K562 (cell line): ENCODE results near the gene FOXK2. TPM values are rescaled to one million over a fixed set of nuclear protein-coding genes. Genes with fewer than 3 reads are reported as not detected.

Source experiments
- CCAR2 ChIP-seq: fragments of 200-400 bp; formaldehyde crosslinking; IDR thresholded peaks from 2 replicates; pipeline ENCODE4 v1.6.1; 2017; ENCODE audit warnings: mild to moderate bottlenecking, low read depth, low read length
- E2F4 ChIP-seq: sonication (generic); formaldehyde crosslinking; IDR thresholded peaks from 2 replicates; pipeline ENCODE4 v1.8.0; 2022; ENCODE audit warnings: mild to moderate bottlenecking, low read depth, missing genetic modification reagents
- HDAC1 ChIP-seq, 2 experiments: fragments of 450-650 bp; IDR thresholded peaks; 2 replicates each; pipeline ENCODE4 v1.6.1; 2016 to 2017; ENCODE audit warnings: inconsistent platforms in 1 of 2, mild to moderate bottlenecking in 1 of 2, moderate library complexity in 1 of 2
- KDM1A ChIP-seq, 2 experiments: fragments of 450-650 bp; IDR thresholded peaks; 2 replicates each; pipeline ENCODE4 v1.6.1; 2016; ENCODE audit warnings: mild to moderate bottlenecking in 2 of 2
- PML ChIP-seq: IDR thresholded peaks from 2 replicates; pipeline ENCODE4 v1.6.1; 2012; ENCODE audit warnings: low read length, inconsistent platforms
- RBFOX2 ChIP-seq: fragments of 200-400 bp; formaldehyde crosslinking; IDR thresholded peaks from 2 replicates; pipeline ENCODE4 v1.6.1; 2017; ENCODE audit warnings: low read depth, mild to moderate bottlenecking, low read length, moderate library complexity
- SNIP1 ChIP-seq: fragments of 450-650 bp; IDR thresholded peaks from 2 replicates; pipeline ENCODE4 v1.7.1; 2017; ENCODE audit warnings: low read depth, mild to moderate bottlenecking
- ZNF140 ChIP-seq: fragments of 250-450 bp; sonication (Bioruptor Pico); IDR thresholded peaks from 2 replicates; pipeline ENCODE4 v1.8.0; 2021; ENCODE audit warnings: moderate library complexity, mild to moderate bottlenecking, inconsistent platforms
- ZNF384 ChIP-seq: IDR thresholded peaks from 2 replicates; pipeline ENCODE4 v1.6.1; 2012; ENCODE audit warnings: low read depth, low read length, improper control_type of control experiment
- polyA plus RNA-seq, 8 experiments: library from polyadenylated mRNA; depleted of rRNA in 4 of 8; stranded (reverse) in 5 of 8; unstranded in 3 of 8; fragments of >200 nt; fragmentation: Nextera tagmentation in 2 of 8; fragmentation: Illumina TruSeq in 1 of 8; extraction: Ambion mirVana in 2 of 8; extraction: Trizol in 1 of 8; gene quantifications; 2 replicates each; pipeline versions ENCODE4 v1.2.1 to v1.2.3, GENCODE V29; 2011 to 2014; ENCODE audit warnings: inconsistent platforms in 1 of 8, missing spikeins in 1 of 8
- total RNA-seq, 7 experiments: library from RNA; depleted of rRNA in 6 of 7; stranded (reverse); fragments of >200 nt in 6 of 7; fragmentation: Illumina TruSeq in 2 of 7; extraction: Trizol in 2 of 7; gene quantifications; 2 replicates each; pipeline versions ENCODE4 v1.2.1 to v1.2.3, GENCODE V29; 2011 to 2021; ENCODE audit warnings: low replicate concordance in 1 of 7
- TF ChIP-seq, protein P1 (sequence below): fragments of 450-650 bp; formaldehyde crosslinking; conservative IDR thresholded peaks from 2 replicates; pipeline ENCODE4 v1.4.0; 2022; ENCODE audit warnings: mild to moderate bottlenecking, missing genetic modification characterization
- TF ChIP-seq, protein P2 (sequence below): sonication (generic); formaldehyde crosslinking; IDR thresholded peaks from 2 replicates; pipeline ENCODE4 v1.8.1; 2022; ENCODE audit warnings: missing genetic modification reagents
- TF ChIP-seq, protein P3 (sequence below): IDR thresholded peaks from 3 replicates; pipeline ENCODE4 v1.6.1; 2011; ENCODE audit warnings: borderline replicate concordance, mild to moderate bottlenecking, moderate library complexity; ENCODE audit not compliant: insufficient read length; ENCODE audit errors: extremely low read depth
- TF ChIP-seq, protein P4 (sequence below), 3 experiments: fragments of 200-800 bp in 1 of 3; fragments of 250-450 bp in 1 of 3; fragments of 450-650 bp in 1 of 3; sonication (Bioruptor Pico) in 1 of 3; sonication (Bioruptor generic) in 1 of 3; formaldehyde crosslinking in 1 of 3; IDR thresholded peaks; 2 replicates each; pipeline versions ENCODE4 v1.6.1 to v1.8.0; 2016 to 2022; ENCODE audit warnings: mild to moderate bottlenecking in 2 of 3, missing genetic modification characterization in 2 of 3, missing compliant biosample characterization in 1 of 3, moderate library complexity in 1 of 3

The FOXK2 gene
- total and polyA plus RNA-seq, 9 of the 15 experiments (the other 6 are each of a cell fraction or from before 2014, with no cell fraction given) = 3.0 to 86.0 (median 44.1) TPM

DNA sequence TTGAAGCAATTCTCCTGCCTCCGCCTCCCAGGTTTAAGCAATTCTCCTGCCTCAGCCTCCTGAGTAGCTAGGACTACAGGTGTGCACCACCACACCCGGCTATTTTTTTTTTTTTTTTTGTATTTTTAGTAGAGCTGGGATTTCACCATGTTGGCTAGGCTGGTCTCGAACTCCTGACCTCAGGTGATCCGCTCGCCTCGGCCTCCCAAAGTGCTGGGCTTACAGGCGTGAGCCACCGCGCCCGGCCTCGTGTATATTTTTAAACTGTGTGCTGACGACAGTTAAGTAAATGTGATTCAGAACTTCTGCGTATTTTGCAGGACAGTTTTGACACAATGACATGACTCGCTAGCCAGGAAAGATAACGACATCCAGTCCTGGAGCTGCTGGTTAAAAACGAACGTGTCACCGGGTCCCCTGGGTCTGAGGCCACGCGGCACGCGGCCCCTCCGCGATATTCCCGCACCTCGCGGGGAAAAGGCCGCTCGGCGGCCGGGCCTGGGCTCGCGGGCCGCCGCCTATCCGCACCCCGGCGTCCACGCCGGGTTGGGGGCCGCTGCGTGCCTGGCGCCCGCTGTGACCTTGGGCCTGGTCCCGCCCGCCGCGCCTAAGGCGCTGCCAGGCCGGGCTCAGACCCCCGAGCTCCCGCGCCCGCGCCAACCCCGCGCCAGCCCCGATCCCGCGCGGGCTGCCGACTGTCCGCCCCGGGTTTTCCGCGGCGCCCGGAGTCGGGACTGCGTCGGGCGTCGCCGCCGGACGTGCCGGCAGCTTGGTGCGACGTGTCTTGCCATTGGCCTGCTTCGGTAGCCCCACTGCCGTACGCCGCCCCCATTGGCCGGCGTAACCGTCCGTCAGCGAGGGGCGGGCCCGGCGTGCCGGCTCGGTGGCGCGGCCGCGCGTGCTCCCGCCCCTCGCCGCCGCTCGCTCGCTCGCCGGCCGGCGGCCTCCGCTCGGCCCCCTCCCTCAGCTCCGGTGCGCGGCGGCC is at the start of gene FOXK2 (continued):
- TF ChIP-seq PML (no peak), ZNF384 (0 out of 2 replicates have a peak, but pooled peaks have one; percentile 18), KDM1A (IDR thresholded peaks at IDR 0.05) (peak; percentile 63 to 76), SNIP1 (no peak), ZNF140 (CRISPR knock-in tag) (no peak), RBFOX2 (peak; percentile 82), E2F4 (peak; percentile 40; the same call in 1 of the 2 replicates), CCAR2 (no peak), HDAC1 (IDR thresholded peaks at IDR 0.05) (peak in 1 of 2 experiments; percentile 61; a peak in 2 of 4 replicates)
- TF ChIP-seq, protein P1, sequence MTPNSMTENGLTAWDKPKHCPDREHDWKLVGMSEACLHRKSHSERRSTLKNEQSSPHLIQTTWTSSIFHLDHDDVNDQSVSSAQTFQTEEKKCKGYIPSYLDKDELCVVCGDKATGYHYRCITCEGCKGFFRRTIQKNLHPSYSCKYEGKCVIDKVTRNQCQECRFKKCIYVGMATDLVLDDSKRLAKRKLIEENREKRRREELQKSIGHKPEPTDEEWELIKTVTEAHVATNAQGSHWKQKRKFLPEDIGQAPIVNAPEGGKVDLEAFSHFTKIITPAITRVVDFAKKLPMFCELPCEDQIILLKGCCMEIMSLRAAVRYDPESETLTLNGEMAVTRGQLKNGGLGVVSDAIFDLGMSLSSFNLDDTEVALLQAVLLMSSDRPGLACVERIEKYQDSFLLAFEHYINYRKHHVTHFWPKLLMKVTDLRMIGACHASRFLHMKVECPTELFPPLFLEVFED (CRISPR knock-in tag) = no peak
- TF ChIP-seq, protein P2, sequence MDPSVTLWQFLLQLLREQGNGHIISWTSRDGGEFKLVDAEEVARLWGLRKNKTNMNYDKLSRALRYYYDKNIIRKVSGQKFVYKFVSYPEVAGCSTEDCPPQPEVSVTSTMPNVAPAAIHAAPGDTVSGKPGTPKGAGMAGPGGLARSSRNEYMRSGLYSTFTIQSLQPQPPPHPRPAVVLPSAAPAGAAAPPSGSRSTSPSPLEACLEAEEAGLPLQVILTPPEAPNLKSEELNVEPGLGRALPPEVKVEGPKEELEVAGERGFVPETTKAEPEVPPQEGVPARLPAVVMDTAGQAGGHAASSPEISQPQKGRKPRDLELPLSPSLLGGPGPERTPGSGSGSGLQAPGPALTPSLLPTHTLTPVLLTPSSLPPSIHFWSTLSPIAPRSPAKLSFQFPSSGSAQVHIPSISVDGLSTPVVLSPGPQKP = no peak
- TF ChIP-seq, protein P3, sequence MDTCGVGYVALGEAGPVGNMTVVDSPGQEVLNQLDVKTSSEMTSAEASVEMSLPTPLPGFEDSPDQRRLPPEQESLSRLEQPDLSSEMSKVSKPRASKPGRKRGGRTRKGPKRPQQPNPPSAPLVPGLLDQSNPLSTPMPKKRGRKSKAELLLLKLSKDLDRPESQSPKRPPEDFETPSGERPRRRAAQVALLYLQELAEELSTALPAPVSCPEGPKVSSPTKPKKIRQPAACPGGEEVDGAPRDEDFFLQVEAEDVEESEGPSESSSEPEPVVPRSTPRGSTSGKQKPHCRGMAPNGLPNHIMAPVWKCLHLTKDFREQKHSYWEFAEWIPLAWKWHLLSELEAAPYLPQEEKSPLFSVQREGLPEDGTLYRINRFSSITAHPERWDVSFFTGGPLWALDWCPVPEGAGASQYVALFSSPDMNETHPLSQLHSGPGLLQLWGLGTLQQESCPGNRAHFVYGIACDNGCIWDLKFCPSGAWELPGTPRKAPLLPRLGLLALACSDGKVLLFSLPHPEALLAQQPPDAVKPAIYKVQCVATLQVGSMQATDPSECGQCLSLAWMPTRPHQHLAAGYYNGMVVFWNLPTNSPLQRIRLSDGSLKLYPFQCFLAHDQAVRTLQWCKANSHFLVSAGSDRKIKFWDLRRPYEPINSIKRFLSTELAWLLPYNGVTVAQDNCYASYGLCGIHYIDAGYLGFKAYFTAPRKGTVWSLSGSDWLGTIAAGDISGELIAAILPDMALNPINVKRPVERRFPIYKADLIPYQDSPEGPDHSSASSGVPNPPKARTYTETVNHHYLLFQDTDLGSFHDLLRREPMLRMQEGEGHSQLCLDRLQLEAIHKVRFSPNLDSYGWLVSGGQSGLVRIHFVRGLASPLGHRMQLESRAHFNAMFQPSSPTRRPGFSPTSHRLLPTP = peak; percentile 12
- TF ChIP-seq, protein P4, sequence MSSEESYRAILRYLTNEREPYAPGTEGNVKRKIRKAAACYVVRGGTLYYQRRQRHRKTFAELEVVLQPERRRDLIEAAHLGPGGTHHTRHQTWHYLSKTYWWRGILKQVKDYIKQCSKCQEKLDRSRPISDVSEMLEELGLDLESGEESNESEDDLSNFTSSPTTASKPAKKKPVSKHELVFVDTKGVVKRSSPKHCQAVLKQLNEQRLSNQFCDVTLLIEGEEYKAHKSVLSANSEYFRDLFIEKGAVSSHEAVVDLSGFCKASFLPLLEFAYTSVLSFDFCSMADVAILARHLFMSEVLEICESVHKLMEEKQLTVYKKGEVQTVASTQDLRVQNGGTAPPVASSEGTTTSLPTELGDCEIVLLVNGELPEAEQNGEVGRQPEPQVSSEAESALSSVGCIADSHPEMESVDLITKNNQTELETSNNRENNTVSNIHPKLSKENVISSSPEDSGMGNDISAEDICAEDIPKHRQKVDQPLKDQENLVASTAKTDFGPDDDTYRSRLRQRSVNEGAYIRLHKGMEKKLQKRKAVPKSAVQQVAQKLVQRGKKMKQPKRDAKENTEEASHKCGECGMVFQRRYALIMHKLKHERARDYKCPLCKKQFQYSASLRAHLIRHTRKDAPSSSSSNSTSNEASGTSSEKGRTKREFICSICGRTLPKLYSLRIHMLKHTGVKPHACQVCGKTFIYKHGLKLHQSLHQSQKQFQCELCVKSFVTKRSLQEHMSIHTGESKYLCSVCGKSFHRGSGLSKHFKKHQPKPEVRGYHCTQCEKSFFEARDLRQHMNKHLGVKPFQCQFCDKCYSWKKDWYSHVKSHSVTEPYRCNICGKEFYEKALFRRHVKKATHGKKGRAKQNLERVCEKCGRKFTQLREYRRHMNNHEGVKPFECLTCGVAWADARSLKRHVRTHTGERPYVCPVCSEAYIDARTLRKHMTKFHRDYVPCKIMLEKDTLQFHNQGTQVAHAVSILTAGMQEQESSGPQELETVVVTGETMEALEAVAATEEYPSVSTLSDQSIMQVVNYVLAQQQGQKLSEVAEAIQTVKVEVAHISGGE (CRISPR knock-in tag; IDR thresholded peaks at IDR 0.05) = no peak; a peak in 1 of 6 replicates
